ENCODE data around the gene RELL2. TPM values are rescaled to one million over a fixed set of nuclear protein-coding genes. Genes with fewer than 3 reads are reported as not detected.

RELL2 gene
- total RNA-seq, 1 experiment from 2014 or later, result 9.8 TPM

DNA sequence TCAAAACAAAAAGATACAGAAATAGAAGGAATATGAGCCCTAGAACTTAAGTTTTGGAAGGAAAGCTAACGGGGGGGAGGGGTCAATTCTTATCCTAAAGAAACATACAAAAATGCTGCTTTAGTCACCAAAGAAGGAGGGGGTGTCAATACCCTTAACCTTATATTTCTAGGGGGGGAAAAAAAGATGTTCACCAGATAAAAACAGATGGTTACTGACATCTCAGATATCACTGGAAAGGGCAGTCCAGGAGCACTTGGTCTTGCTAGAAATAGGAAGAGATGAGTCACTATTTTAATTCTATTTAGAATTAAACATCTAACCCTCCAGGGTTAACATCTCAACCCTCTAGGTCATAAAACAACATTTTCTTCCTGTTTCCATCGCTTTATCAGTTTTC lies 19.7 kb upstream of the RELL2 start:
- Histone ChIP-seq H2BK12ac (ENCODE audit: insufficient read length, low read depth, low read length) (no peak overlapping the region), H2BK120ac (ENCODE audit: low read depth, low read length, poor library complexity, severe bottlenecking) (no peak overlapping the region), H3K56ac (ENCODE audit: insufficient read length, low read depth, low read length) (no peak overlapping the region), H2BK15ac (ENCODE audit: low read depth, low read length) (no peak overlapping the region), H2BK20ac (ENCODE audit: low read depth, low read length, poor library complexity, severe bottlenecking) (no peak overlapping the region), H3K4me1 (ENCODE audit: insufficient read depth, low read length) (peaks cover 2% of the 10 kb centered on the region), H3K27me3 (ENCODE audit: insufficient read depth, low read length) (no peaks in the 10 kb centered on the region), H3K79me2 (ENCODE audit: insufficient read depth, low read length) (peaks cover 15% of the 10 kb centered on the region; the same call in 1 of the 2 replicates), H3T11ph (ENCODE audit: low read length) (no peak overlapping the region), H2BK5ac (ENCODE audit: insufficient read length, low read length) (no peak overlapping the region), H2AFZ (ENCODE audit: low read length) (no peak overlapping the region), H4K8ac (replicated peaks; ENCODE audit: insufficient read length, low read depth, low read length) (no peak overlapping the region), H3K4me2 (ENCODE audit: insufficient read depth, insufficient read length, low read length) (peak overlapping the region; percentile 86), H3K9me3 (ENCODE audit: control insufficient read depth, low read depth, low read length) (no peaks in the 10 kb centered on the region), H3K18ac (ENCODE audit: insufficient read length, low read depth, low read length) (no peak overlapping the region), H4K20me1 (ENCODE audit: control insufficient read depth, insufficient read depth, insufficient read length) (no peaks in the 10 kb centered on the region), H3K27ac (ENCODE audit: insufficient read length, low read depth, low read length) (no peak overlapping the region), H3K14ac (ENCODE audit: insufficient read depth, low read length) (no peak overlapping the region), H2AK5ac (ENCODE audit: insufficient read length, low read length) (no peak overlapping the region), H4K5ac (ENCODE audit: insufficient read length, low read depth, low read length) (no peak overlapping the region), H3K23me2 (ENCODE audit: insufficient read length, low read depth, low read length, poor library complexity, severe bottlenecking) (no peaks in the 10 kb centered on the region), H4K91ac (ENCODE audit: insufficient read length, low read depth, low read length) (no peak overlapping the region), H3K23ac (ENCODE audit: insufficient read length, low read depth, low read length) (no peak overlapping the region), H3K4ac (ENCODE audit: low read depth, low read length) (no peak overlapping the region), H3K79me1 (ENCODE audit: insufficient read depth, low read depth, low read length, poor library complexity, severe bottlenecking) (no peaks in the 10 kb centered on the region), H3K9ac (ENCODE audit: extremely low read depth, insufficient read length, low read length) (no peak overlapping the region)
- Mint-ChIP-seq H3K27ac (no peak overlapping the region; a peak in 1 of 7 replicates), H3K27me3 (ENCODE audit: low read depth) (no peaks in the 10 kb centered on the region), H3K9me3 (peaks cover 0 to 3% of the 10 kb centered on the region in 2 experiments; a peak in 1 of 5 replicates), H3K4me3 (peak overlapping the region; percentile 91 to 98), H3K4me1 (peaks cover 39 to 48% of the 10 kb centered on the region in 2 experiments), H3K36me3 (ENCODE audit: insufficient read depth in 1 of 3, low read depth in 3 of 3) (peaks cover 3 to 20% (median 12%) of the 10 kb centered on the region in 3 experiments; a peak in 5 of 7 replicates)
- no peak for TF ChIP-seq CTCF (conservative IDR thresholded peaks at IDR 0.05)
- no CpG with 5 or more reads among the region's 2 CpGs for WGBS (ENCODE audit: extremely low coverage, insufficient read length, low lambda C conversion rate)
- DNase-seq, result no peak
